MCF 10A (cell line): Measurements from ENCODE around the gene SNAP91. TPM values are rescaled to one million over a fixed set of nuclear protein-coding genes. Genes with fewer than 3 reads are reported as not detected.

ENCODE experiments used
- BruUV-seq: library from RNA; stranded (reverse); fragments of 400-500 nt; replicated peaks from 2 replicates; lab custom pipeline; 2021; lab: Mats Ljungman, UMichigan
- CTCF ChIA-PET: fragments of 300-600 bp; sonication (Branson Sonifier 250); formaldehyde crosslinking; extraction: SDS; loops from one replicate; lab custom pipeline; 2021; ENCODE audit warnings: antibody characterized with exemption, inconsistent platforms; lab: Yijun Ruan, JAX
- POLR2A ChIA-PET: fragments of 300-600, 350-650 bp; sonication (Branson Sonifier 250); formaldehyde crosslinking; extraction: SDS; loops from one replicate; lab custom pipeline; 2020; ENCODE audit warnings: antibody characterized with exemption, inconsistent platforms; lab: Yijun Ruan, JAX
- DNase-seq: peaks from one replicate; pipeline ENCODE4 v3.0.0-alpha.2; 2018; ENCODE audit not compliant: unreplicated experiment
- H3K27ac Mint-ChIP-seq: one replicate; pipeline ENCODE4 v1.8.0; 2022; ENCODE audit warnings: mild to moderate bottlenecking, low read depth, mixed read lengths; ENCODE audit not compliant: unreplicated experiment
- H3K27me3 Mint-ChIP-seq: one replicate; pipeline ENCODE4 v1.8.0; 2022; ENCODE audit warnings: mixed read lengths; ENCODE audit not compliant: insufficient read depth, unreplicated experiment
- H3K36me3 Mint-ChIP-seq: one replicate; pipeline ENCODE4 v1.8.0; 2022; ENCODE audit warnings: mild to moderate bottlenecking, moderate library complexity, mixed read lengths; ENCODE audit not compliant: insufficient read depth, unreplicated experiment
- H3K4me1 Mint-ChIP-seq: one replicate; pipeline ENCODE4 v1.8.0; 2022; ENCODE audit warnings: mixed read lengths; ENCODE audit not compliant: insufficient read depth, unreplicated experiment
- H3K4me3 Mint-ChIP-seq: one replicate; pipeline ENCODE4 v1.8.0; 2022; ENCODE audit warnings: mild to moderate bottlenecking, moderate library complexity, mixed read lengths; ENCODE audit not compliant: unreplicated experiment
- H3K9me3 Mint-ChIP-seq: one replicate; pipeline ENCODE4 v1.8.0; 2022; ENCODE audit warnings: mixed read lengths; ENCODE audit not compliant: unreplicated experiment
- CTCF ChIP-seq: fragments of 200-600 bp; IDR thresholded peaks from one replicate; pipeline ENCODE4 v1.8.0; 2022; ENCODE audit warnings: antibody characterized with exemption, mild to moderate bottlenecking; ENCODE audit not compliant: unreplicated experiment
- intact Hi-C: fragments of 100-400 bp; cut with micrococcal nuclease; formaldehyde crosslinking; loops from 2 replicates; pipeline ENCODE4 v1.14.1; 2022
- total RNA-seq: library from RNA; stranded (reverse); gene quantifications from 2 replicates; pipeline ENCODE4 v1.2.3, GENCODE V29; 2022

The SNAP91 gene
- total RNA-seq, 1 experiment from 2014 or later, result not detected

- Mint-ChIP-seq H3K27ac (no peak within 1 kb of the TSS), H3K27me3 (no peaks in the 10 kb centered on the region), H3K4me1 (peaks cover 6% of the 10 kb centered on the region), H3K4me3 (peak within 1 kb of the TSS; percentile 73), H3K9me3 (no peaks in the 10 kb centered on the region), H3K36me3 (no peaks in the 10 kb centered on the region)
- ChIA-PET CTCF (interaction anchor here (0.6 to 8.1 kb wide), 51 partner anchors 7 to 446 kb away, joined by 3 to 397 read pairs (median 4); partner anchors contain the start of genes DOP1A and UBE3D), POLR2A (interaction anchor here (0.7 to 1.6 kb wide), 8 partner anchors 9 to 445 kb away, joined by 3 to 12 read pairs (median 4); partner anchors contain the start of gene DOP1A)
- BruUV-seq, result no TSS peak
- peak; percentile 61 for DNase-seq
- intact Hi-C loops, result loop anchor here (1.0 to 5.0 kb wide), 2 partner anchors 80 to 94 kb away; partner anchors contain the start of gene ME1
- peak; percentile 74 for TF ChIP-seq CTCF
Observed at GRCh38 chr6:83511901-83512681, 196.8 kb downstream of the SNAP91 start, which contains the start of gene PRSS35. TSS of gene PRSS35 (plus strand) at chr6:83512534. CDS start at chr6:83523442, 10,908 bp downstream.

- DNase-seq, result no peak
- H3K4me1 Mint-ChIP-seq, result peaks cover 6% of the 10 kb centered on the region
- no peak overlapping the region for H3K27ac Mint-ChIP-seq
- CTCF ChIA-PET, result interaction anchor here (0.7 to 8.1 kb wide), 31 partner anchors 8 to 445 kb away, joined by 3 to 397 read pairs (median 4); partner anchors contain the start of genes DOP1A and UBE3D
- POLR2A ChIA-PET, result interaction anchor here (0.7 to 0.9 kb wide), 3 partner anchors 82 to 441 kb away, joined by 3 read pairs; no protein-coding TSS in a partner anchor
- no peaks in the 10 kb centered on the region for H3K27me3 Mint-ChIP-seq
- TF ChIP-seq CTCF, result no peak
- peak overlapping the region; percentile 73 for H3K4me3 Mint-ChIP-seq
- BruUV-seq, result no TSS peak
- intact Hi-C loops, result loop anchor here (5.0 kb wide), 1 partner anchor 79 kb away; the partner anchor contains the start of gene ME1
- no peaks in the 10 kb centered on the region for H3K9me3 Mint-ChIP-seq
- H3K36me3 Mint-ChIP-seq, result no peaks in the 10 kb centered on the region
Observed at GRCh38 chr6:83511266-83511665, 197.6 kb downstream of the SNAP91 start.

- Mint-ChIP-seq H3K9me3 (no peaks in the 10 kb centered on the region), H3K4me1 (peaks cover 6% of the 10 kb centered on the region), H3K27me3 (no peaks in the 10 kb centered on the region), H3K27ac (no peak overlapping the region), H3K36me3 (no peaks in the 10 kb centered on the region), H3K4me3 (no peak overlapping the region)
- ChIA-PET POLR2A (interaction anchor here (2.0 kb wide), 1 partner anchor 83 kb away, joined by 5 read pairs; no protein-coding TSS in a partner anchor), CTCF (interaction anchor here (0.7 to 8.1 kb wide), 16 partner anchors 9 to 445 kb away, joined by 3 to 397 read pairs (median 6); partner anchors contain the start of gene UBE3D)
- no peak for TF ChIP-seq CTCF
- intact Hi-C loops, result loop anchor here (5.0 kb wide), 1 partner anchor 78 kb away; the partner anchor contains the start of gene ME1
- DNase-seq, result no peak
- no TSS peak for BruUV-seq
Observed at GRCh38 chr6:83510791-83511190, 198.1 kb downstream of the SNAP91 start.

- no TSS peak for BruUV-seq
- intact Hi-C loops, result no loop called here
- no peak for TF ChIP-seq CTCF
- CTCF ChIA-PET, result interaction anchor here (1.1 to 8.1 kb wide), 4 partner anchors 87 to 443 kb away, joined by 4 to 380 read pairs (median 5); partner anchors contain the start of gene UBE3D
- Mint-ChIP-seq H3K27ac (no peak overlapping the region), H3K9me3 (no peaks in the 10 kb centered on the region), H3K27me3 (no peaks in the 10 kb centered on the region), H3K4me1 (peaks cover 6% of the 10 kb centered on the region), H3K36me3 (no peaks in the 10 kb centered on the region), H3K4me3 (no peak overlapping the region)
- no peak for DNase-seq
- POLR2A ChIA-PET, result interaction anchor here (2.0 kb wide), 1 partner anchor 81 kb away, joined by 5 read pairs; no protein-coding TSS in a partner anchor
Observed at GRCh38 chr6:83509441-83509840, 199.5 kb downstream of the SNAP91 start.
